Endothelial cell of umbilical vein (primary cell): ENCODE data around the gene TMEM178A. TPM values are rescaled to one million over a fixed set of nuclear protein-coding genes. Genes with fewer than 3 reads are reported as not detected.

Source experiments
- BruUV-seq: library from RNA; stranded (reverse); fragments of 400-500 nt; replicated peaks from 2 replicates; lab custom pipeline; 2021; lab: Mats Ljungman, UMichigan
- CTCF ChIA-PET: fragments of 300-600, 350-600 bp; sonication (Branson Sonifier 250); formaldehyde crosslinking; loops from one replicate; lab custom pipeline; 2021; ENCODE audit warnings: antibody characterized with exemption, inconsistent platforms; lab: Charles Lee
- POLR2A ChIA-PET: fragments of 300-600, 350-600 bp; sonication (Branson Sonifier 250); formaldehyde crosslinking; loops from one replicate; lab custom pipeline; 2021; ENCODE audit warnings: antibody characterized with exemption, inconsistent platforms; lab: Charles Lee
- DNase-seq: peaks from one replicate; pipeline ENCODE4 v3.0.0-alpha.2; 2011; ENCODE audit warnings: low read depth, low spot score
- FAIRE-seq: peaks from 2 replicates; lab custom pipeline; 2011; peaks lifted over from hg19 to GRCh38; lab: Jason Lieb, UNC
- H2AFZ ChIP-seq: 2 replicates; pipeline ENCODE4 v1.6.0; 2012; ENCODE audit warnings: low read depth, low read length, control low read depth, inconsistent platforms
- H3K27ac ChIP-seq: 2 replicates; pipeline ENCODE4 v1.5.1; 2011; ENCODE audit warnings: low read depth, mild to moderate bottlenecking, control low read depth, low read length, moderate library complexity; ENCODE audit not compliant: insufficient read depth
- H3K27me3 ChIP-seq, 2 experiments: 2 replicates each; pipeline versions ENCODE4 v1.6.0 to v1.6.1; 2011; ENCODE audit warnings: low read length in 2 of 2, mixed read lengths in 1 of 2; ENCODE audit not compliant: control insufficient read depth in 2 of 2, insufficient read depth in 2 of 2
- H3K36me3 ChIP-seq, 2 experiments: 2 replicates in 1 of 2; 3 replicates in 1 of 2; pipeline ENCODE4 v1.5.1; 2011; ENCODE audit warnings: low read length in 2 of 2, mild to moderate bottlenecking in 1 of 2, moderate library complexity in 1 of 2; ENCODE audit not compliant: control insufficient read depth in 2 of 2, insufficient read depth in 2 of 2; ENCODE audit errors: extremely low read depth in 1 of 2
- H3K4me1 ChIP-seq: 3 replicates; pipeline ENCODE4 v1.5.1; 2011; ENCODE audit warnings: mild to moderate bottlenecking, low read length; ENCODE audit not compliant: control insufficient read depth, insufficient read depth; ENCODE audit errors: extremely low read depth
- H3K4me2 ChIP-seq: 2 replicates; pipeline ENCODE4 v1.6.1; 2011; ENCODE audit warnings: low read length, control low read depth, mixed read lengths; ENCODE audit not compliant: insufficient read depth
- H3K4me3 ChIP-seq, 3 experiments: fragments of 200-600 bp in 1 of 3; sonication (generic), shearing (Covaris generic) in 1 of 3; replicated peaks in 1 of 3; 2 replicates each; pipeline ENCODE4 v1.5.1; 2011 to 2016; ENCODE audit warnings: control low read depth in 3 of 3, low read length in 3 of 3, mild to moderate bottlenecking in 2 of 3, inconsistent platforms in 1 of 3, low read depth in 1 of 3, moderate library complexity in 1 of 3; ENCODE audit not compliant: insufficient read depth in 1 of 3
- H3K79me2 ChIP-seq: 2 replicates; pipeline ENCODE4 v1.6.0; 2012; ENCODE audit warnings: low read length, inconsistent platforms; ENCODE audit not compliant: control insufficient read depth, insufficient read depth
- H3K9ac ChIP-seq: replicated peaks from 2 replicates; pipeline ENCODE3; 2011; ENCODE audit warnings: low read length, control low read depth; ENCODE audit not compliant: insufficient read depth; ENCODE audit errors: extremely low read depth
- H3K9me1 ChIP-seq: replicated peaks from 3 replicates; pipeline ENCODE4 v1.6.0; 2011; ENCODE audit warnings: mild to moderate bottlenecking, low read length; ENCODE audit not compliant: control insufficient read depth, insufficient read depth; ENCODE audit errors: extremely low read depth
- H3K9me3 ChIP-seq: replicated peaks from 2 replicates; pipeline ENCODE4 v1.5.1; 2012; ENCODE audit warnings: low read length, inconsistent platforms; ENCODE audit not compliant: control insufficient read depth, insufficient read depth
- H4K20me1 ChIP-seq: replicated peaks from 2 replicates; pipeline ENCODE3; 2011; ENCODE audit warnings: mild to moderate bottlenecking, low read length; ENCODE audit not compliant: control insufficient read depth, insufficient read depth; ENCODE audit errors: extremely low read depth
- CTCF ChIP-seq, 2 donors: IDR thresholded peaks; 1 replicate in 1 of 2; 2 replicates in 1 of 2; pipeline ENCODE4 v1.5.1; 2011; ENCODE audit warnings: low read length in 2 of 2, mild to moderate bottlenecking in 2 of 2, moderate library complexity in 2 of 2, control low read depth in 1 of 2, inconsistent platforms in 1 of 2, low read depth in 1 of 2; ENCODE audit not compliant: insufficient read depth in 1 of 2; ENCODE audit errors: extremely low read depth in 1 of 2
- EZH2 ChIP-seq: IDR thresholded peaks from 2 replicates; pipeline ENCODE4 v1.6.1; 2012; ENCODE audit warnings: borderline replicate concordance, low read depth, mild to moderate bottlenecking, moderate library complexity, low read length, inconsistent platforms; ENCODE audit not compliant: severe bottlenecking
- FOS ChIP-seq: IDR thresholded peaks from 2 replicates; pipeline ENCODE4 v1.6.1; 2011; ENCODE audit warnings: mild to moderate bottlenecking, low read length, moderate library complexity, borderline replicate concordance; ENCODE audit not compliant: insufficient read depth
- GATA2 ChIP-seq: IDR thresholded peaks from 2 replicates; pipeline ENCODE4 v1.7.0; 2011; ENCODE audit warnings: low read depth, mild to moderate bottlenecking, moderate library complexity, mixed read lengths, low read length; ENCODE audit not compliant: insufficient read length, insufficient read depth
- JUN ChIP-seq: IDR thresholded peaks from 2 replicates; pipeline ENCODE4 v1.6.1; 2011; ENCODE audit warnings: borderline replicate concordance, low read depth; ENCODE audit not compliant: insufficient read length, insufficient read depth
- MAX ChIP-seq: IDR thresholded peaks from 2 replicates; pipeline ENCODE4 v1.6.1; 2011; ENCODE audit not compliant: insufficient read depth, insufficient read length
- MYC ChIP-seq: IDR thresholded peaks from one replicate; pipeline ENCODE4 v1.6.1; 2011; ENCODE audit warnings: mild to moderate bottlenecking, low read depth, low read length
- POLR2A ChIP-seq: IDR thresholded peaks from 2 replicates; pipeline ENCODE4 v1.6.1; 2012; ENCODE audit warnings: low read depth, mild to moderate bottlenecking, control low read depth, low read length
- POLR2AphosphoS5 ChIP-seq: IDR thresholded peaks from 2 replicates; pipeline ENCODE4 v1.6.1; 2012; ENCODE audit warnings: low read depth, mild to moderate bottlenecking, control low read depth, low read length, moderate library complexity; ENCODE audit not compliant: insufficient read depth
- dilution Hi-C: fragments of 300-500 bp; cut with MboI; formaldehyde crosslinking; loops from one replicate; pipeline ENCODE4 v1.15.0; 2019; ENCODE audit warnings: low sequenced_read_pairs; ENCODE audit not compliant: extremely low pct_ligation_motif_present
- intact Hi-C: fragments of 100-400 bp; cut with micrococcal nuclease; formaldehyde crosslinking; loops from one replicate; pipeline ENCODE4 v1.10.0; 2022
- polyA plus RNA-seq, 4 experiments: library from polyadenylated mRNA; depleted of rRNA in 3 of 4; stranded (reverse) in 3 of 4; unstranded in 1 of 4; fragments of >200 nt; gene quantifications; 2 replicates each; pipeline versions ENCODE4 v1.2.1 to v1.2.3, GENCODE V29; 2011 to 2012; ENCODE audit warnings: missing spikeins in 1 of 4
- total RNA-seq: library from RNA; stranded (reverse); gene quantifications from 2 replicates; pipeline ENCODE4 v1.2.3, GENCODE V29; 2021

TMEM178A gene
- total and polyA plus RNA-seq, 2 donors (not counting 3 experiments of a cell fraction or from before 2014, with no cell fraction given) = 1.5 to 2.8 TPM

- POLR2A ChIA-PET = no interaction called here
Observed at GRCh38 chr2:39710807-39711206, 45.1 kb downstream of the TMEM178A start.

More at GRCh38 chr2:39710807-39711206, 45.1 kb downstream of the TMEM178A start:
- H3K79me2 ChIP-seq = no peaks in the 10 kb centered on the region
- BruUV-seq = no TSS peak
- no peaks in the 10 kb centered on the region for H3K4me1 ChIP-seq
- FAIRE-seq = no peak
- H3K4me3 ChIP-seq = no peak overlapping the region
- no peaks in the 10 kb centered on the region for H4K20me1 ChIP-seq
- dilution Hi-C loops (no loop called here), intact Hi-C loops (no loop called here)
- H3K27ac ChIP-seq = no peak overlapping the region
- no peak overlapping the region for H3K4me2 ChIP-seq
- no peak overlapping the region for H2AFZ ChIP-seq
- H3K9me1 ChIP-seq = no peaks in the 10 kb centered on the region
- no peak for DNase-seq
- CTCF ChIA-PET = interaction anchor here (0.6 to 1.8 kb wide), 2 partner anchors 13 to 182 kb away, joined by 3 to 8 read pairs; no protein-coding TSS in a partner anchor
- no peaks in the 10 kb centered on the region for H3K9me3 ChIP-seq
- TF ChIP-seq POLR2AphosphoS5 (no peak), POLR2A (no peak), EZH2 (no peak), FOS (no peak), MAX (no peak), MYC (no peak), GATA2 (no peak), JUN (no peak), CTCF (IDR thresholded peaks at IDR 0.05; ENCODE audit: extremely low read depth in 1 of 2, insufficient read depth in 1 of 2, low read depth in 1 of 2, low read length in 2 of 2) (no peak)
- no peak overlapping the region for H3K9ac ChIP-seq
- no peaks in the 10 kb centered on the region for H3K36me3 ChIP-seq
- H3K27me3 ChIP-seq = peaks cover 0 to 9% of the 10 kb centered on the region in 2 experiments
